ENCODE results near the gene XIRP2. TPM values are rescaled to one million over a fixed set of nuclear protein-coding genes. Genes with fewer than 3 reads are reported as not detected.

Gene XIRP2
- total and polyA plus RNA-seq, 3 experiments from 2014 or later = not detected

GRCh38 chr2:166917415-166917814 lies 29.1 kb downstream of the XIRP2 start:
- CTCF ChIA-PET = no interaction called here
- no peaks in the 10 kb centered on the region for H3K4me1 ChIP-seq (ENCODE audit: insufficient read depth, low read length)
- H3K4me1 Mint-ChIP-seq = no peaks in the 10 kb centered on the region
- H3K36me3 ChIP-seq (ENCODE audit: insufficient read depth, low read length) = no peaks in the 10 kb centered on the region
- no peak overlapping the region for H3K27ac Mint-ChIP-seq
- H3K9me3 Mint-ChIP-seq = peaks cover 0 to 20% (median 4%) of the 10 kb centered on the region in 5 donors
- DNase-seq = no peak
- no peak overlapping the region for H3K4me3 Mint-ChIP-seq
- POLR2A ChIA-PET = no interaction called here
- H3K27me3 Mint-ChIP-seq = no peaks in the 10 kb centered on the region
- no peaks in the 10 kb centered on the region for H3K27me3 ChIP-seq (ENCODE audit: insufficient read depth, low read length, poor library complexity, severe bottlenecking)
- no peak overlapping the region for H3K4me3 ChIP-seq (ENCODE audit: low read length)
- H3K36me3 Mint-ChIP-seq = no peaks in the 10 kb centered on the region
- H3K27ac ChIP-seq (ENCODE audit: low read depth, low read length) = no peak overlapping the region
- H3K9me3 ChIP-seq (ENCODE audit: low read length) = no peaks in the 10 kb centered on the region

- Mint-ChIP-seq H3K36me3 (no peaks in the 10 kb centered on the region), H3K27ac (no peak overlapping the region), H3K9me3 (peaks cover 0 to 6% (median 2%) of the 10 kb centered on the region in 5 donors), H3K4me1 (no peaks in the 10 kb centered on the region), H3K27me3 (no peaks in the 10 kb centered on the region), H3K4me3 (no peak overlapping the region)
- Histone ChIP-seq H3K9me3 (ENCODE audit: low read length) (no peaks in the 10 kb centered on the region), H3K27ac (ENCODE audit: low read depth, low read length) (no peak overlapping the region), H3K4me3 (ENCODE audit: low read length) (no peak overlapping the region), H3K27me3 (ENCODE audit: insufficient read depth, low read length, poor library complexity, severe bottlenecking) (no peaks in the 10 kb centered on the region), H3K36me3 (ENCODE audit: insufficient read depth, low read length) (no peaks in the 10 kb centered on the region), H3K4me1 (ENCODE audit: insufficient read depth, low read length) (no peaks in the 10 kb centered on the region)
- CTCF ChIA-PET = no interaction called here
- no peak for DNase-seq
- POLR2A ChIA-PET = no interaction called here
These were observed 33.1 kb downstream of the XIRP2 start for GRCh38 chr2:166921261-166921896.

- H3K36me3 Mint-ChIP-seq = no peaks in the 10 kb centered on the region
- no peaks in the 10 kb centered on the region for H3K36me3 ChIP-seq (ENCODE audit: insufficient read depth, low read length)
- no peaks in the 10 kb centered on the region for H3K4me1 Mint-ChIP-seq
- H3K27ac Mint-ChIP-seq = no peak overlapping the region
- H3K4me3 ChIP-seq (ENCODE audit: low read length) = no peak overlapping the region
- no peaks in the 10 kb centered on the region for H3K4me1 ChIP-seq (ENCODE audit: insufficient read depth, low read length)
- DNase-seq = no peak
- H3K9me3 Mint-ChIP-seq = peaks cover 0 to 7% (median 0%) of the 10 kb centered on the region in 5 donors
- H3K9me3 ChIP-seq (ENCODE audit: low read length) = no peaks in the 10 kb centered on the region
- H3K27me3 ChIP-seq (ENCODE audit: insufficient read depth, low read length, poor library complexity, severe bottlenecking) = no peaks in the 10 kb centered on the region
- CTCF ChIA-PET = no interaction called here
- no peak overlapping the region for H3K27ac ChIP-seq (ENCODE audit: low read depth, low read length)
- no peaks in the 10 kb centered on the region for H3K27me3 Mint-ChIP-seq
- POLR2A ChIA-PET = no interaction called here
- no peak overlapping the region for H3K4me3 Mint-ChIP-seq
These were observed 36.7 kb downstream of the XIRP2 start for GRCh38 chr2:166924967-166925366.

- H3K36me3 Mint-ChIP-seq = no peaks in the 10 kb centered on the region
- no peaks in the 10 kb centered on the region for H3K27me3 Mint-ChIP-seq
- ChIA-PET CTCF (no interaction called here), POLR2A (no interaction called here)
- Histone ChIP-seq H3K27ac (ENCODE audit: low read depth, low read length) (no peak overlapping the region), H3K36me3 (ENCODE audit: insufficient read depth, low read length) (no peaks in the 10 kb centered on the region), H3K4me1 (ENCODE audit: insufficient read depth, low read length) (no peaks in the 10 kb centered on the region), H3K27me3 (ENCODE audit: insufficient read depth, low read length, poor library complexity, severe bottlenecking) (no peaks in the 10 kb centered on the region), H3K4me3 (ENCODE audit: low read length) (no peak overlapping the region), H3K9me3 (ENCODE audit: low read length) (no peaks in the 10 kb centered on the region)
- H3K4me3 Mint-ChIP-seq = no peak overlapping the region
- no peaks in the 10 kb centered on the region for H3K4me1 Mint-ChIP-seq
- H3K9me3 Mint-ChIP-seq = peaks cover 0 to 7% (median 0%) of the 10 kb centered on the region in 5 donors
- H3K27ac Mint-ChIP-seq = no peak overlapping the region
- no peak for DNase-seq
These were observed 38.4 kb downstream of the XIRP2 start for GRCh38 chr2:166926657-166927056.

GRCh38 chr2:166932032-166932431 lies 43.8 kb downstream of the XIRP2 start:
- no peaks in the 10 kb centered on the region for H3K4me1 Mint-ChIP-seq
- H3K27ac ChIP-seq (ENCODE audit: low read depth, low read length) = no peak overlapping the region
- H3K9me3 Mint-ChIP-seq = peaks cover 5 to 15% (median 9%) of the 10 kb centered on the region in 5 donors
- ChIA-PET POLR2A (no interaction called here), CTCF (no interaction called here)
- no peaks in the 10 kb centered on the region for H3K4me1 ChIP-seq (ENCODE audit: insufficient read depth, low read length)
- H3K9me3 ChIP-seq (ENCODE audit: low read length) = no peaks in the 10 kb centered on the region
- H3K4me3 Mint-ChIP-seq = no peak overlapping the region
- H3K27me3 ChIP-seq (ENCODE audit: insufficient read depth, low read length, poor library complexity, severe bottlenecking) = no peaks in the 10 kb centered on the region
- no peaks in the 10 kb centered on the region for H3K36me3 ChIP-seq (ENCODE audit: insufficient read depth, low read length)
- H3K36me3 Mint-ChIP-seq = no peaks in the 10 kb centered on the region
- H3K27ac Mint-ChIP-seq = no peak overlapping the region
- H3K27me3 Mint-ChIP-seq = no peaks in the 10 kb centered on the region
- no peak for DNase-seq
- H3K4me3 ChIP-seq (ENCODE audit: low read length) = no peak overlapping the region

GRCh38 chr2:166934817-166935216 lies 46.5 kb downstream of the XIRP2 start:
- DNase-seq = no peak
- Mint-ChIP-seq H3K4me3 (no peak overlapping the region), H3K27ac (no peak overlapping the region), H3K27me3 (peaks cover 0 to 3% of the 10 kb centered on the region in 2 donors), H3K9me3 (peaks cover 9 to 21% (median 13%) of the 10 kb centered on the region in 5 donors), H3K36me3 (no peaks in the 10 kb centered on the region), H3K4me1 (no peaks in the 10 kb centered on the region)
- H3K4me3 ChIP-seq (ENCODE audit: low read length) = no peak overlapping the region
- POLR2A ChIA-PET = no interaction called here
- H3K27ac ChIP-seq (ENCODE audit: low read depth, low read length) = no peak overlapping the region
- CTCF ChIA-PET = no interaction called here
- H3K4me1 ChIP-seq (ENCODE audit: insufficient read depth, low read length) = no peaks in the 10 kb centered on the region
- no peaks in the 10 kb centered on the region for H3K27me3 ChIP-seq (ENCODE audit: insufficient read depth, low read length, poor library complexity, severe bottlenecking)
- H3K36me3 ChIP-seq (ENCODE audit: insufficient read depth, low read length) = no peaks in the 10 kb centered on the region
- H3K9me3 ChIP-seq (ENCODE audit: low read length) = no peaks in the 10 kb centered on the region

- no peaks in the 10 kb centered on the region for H3K36me3 ChIP-seq (ENCODE audit: insufficient read depth, low read length)
- H3K27ac ChIP-seq (ENCODE audit: low read depth, low read length) = no peak overlapping the region
- ChIA-PET CTCF (no interaction called here), POLR2A (no interaction called here)
- Mint-ChIP-seq H3K27me3 (peaks cover 0 to 3% of the 10 kb centered on the region in 2 donors), H3K27ac (no peak overlapping the region), H3K9me3 (peaks cover 2 to 20% (median 10%) of the 10 kb centered on the region in 5 donors), H3K4me3 (no peak overlapping the region), H3K36me3 (no peaks in the 10 kb centered on the region), H3K4me1 (no peaks in the 10 kb centered on the region)
- no peaks in the 10 kb centered on the region for H3K27me3 ChIP-seq (ENCODE audit: insufficient read depth, low read length, poor library complexity, severe bottlenecking)
- DNase-seq = no peak
- H3K9me3 ChIP-seq (ENCODE audit: low read length) = no peaks in the 10 kb centered on the region
- H3K4me3 ChIP-seq (ENCODE audit: low read length) = no peak overlapping the region
- no peaks in the 10 kb centered on the region for H3K4me1 ChIP-seq (ENCODE audit: insufficient read depth, low read length)
These were observed 54.1 kb downstream of the XIRP2 start for GRCh38 chr2:166942377-166942776.

GRCh38 chr2:166944909-166945308 lies 56.6 kb downstream of the XIRP2 start:
- H3K27me3 ChIP-seq (ENCODE audit: insufficient read depth, low read length, poor library complexity, severe bottlenecking) = no peaks in the 10 kb centered on the region
- H3K4me3 Mint-ChIP-seq = no peak overlapping the region
- CTCF ChIA-PET = no interaction called here
- H3K36me3 ChIP-seq (ENCODE audit: insufficient read depth, low read length) = no peaks in the 10 kb centered on the region
- H3K27ac Mint-ChIP-seq = no peak overlapping the region
- DNase-seq = no peak
- H3K4me3 ChIP-seq (ENCODE audit: low read length) = no peak overlapping the region
- no peaks in the 10 kb centered on the region for H3K4me1 ChIP-seq (ENCODE audit: insufficient read depth, low read length)
- H3K9me3 Mint-ChIP-seq = peaks cover 2 to 23% (median 4%) of the 10 kb centered on the region in 5 donors
- H3K27me3 Mint-ChIP-seq = no peaks in the 10 kb centered on the region
- H3K4me1 Mint-ChIP-seq = no peaks in the 10 kb centered on the region
- no peaks in the 10 kb centered on the region for H3K9me3 ChIP-seq (ENCODE audit: low read length)
- no peaks in the 10 kb centered on the region for H3K36me3 Mint-ChIP-seq
- H3K27ac ChIP-seq (ENCODE audit: low read depth, low read length) = no peak overlapping the region
- POLR2A ChIA-PET = no interaction called here

GRCh38 chr2:166957686-166958085 lies 69.4 kb downstream of the XIRP2 start:
- Mint-ChIP-seq H3K27ac (no peak overlapping the region), H3K4me1 (no peaks in the 10 kb centered on the region), H3K9me3 (peaks cover 0 to 8% (median 4%) of the 10 kb centered on the region in 5 donors), H3K36me3 (no peaks in the 10 kb centered on the region), H3K27me3 (no peaks in the 10 kb centered on the region), H3K4me3 (no peak overlapping the region)
- H3K27me3 ChIP-seq (ENCODE audit: insufficient read depth, low read length, poor library complexity, severe bottlenecking) = no peaks in the 10 kb centered on the region
- no peak overlapping the region for H3K27ac ChIP-seq (ENCODE audit: low read depth, low read length)
- no peak overlapping the region for H3K4me3 ChIP-seq (ENCODE audit: low read length)
- POLR2A ChIA-PET = no interaction called here
- no peaks in the 10 kb centered on the region for H3K9me3 ChIP-seq (ENCODE audit: low read length)
- no peaks in the 10 kb centered on the region for H3K36me3 ChIP-seq (ENCODE audit: insufficient read depth, low read length)
- DNase-seq = no peak
- no peaks in the 10 kb centered on the region for H3K4me1 ChIP-seq (ENCODE audit: insufficient read depth, low read length)
- CTCF ChIA-PET = no interaction called here

Data from CD8-positive, alpha-beta memory T cell (primary cell).